Natural killer cell (primary cell): ENCODE results near the gene CAGE1. TPM values are rescaled to one million over a fixed set of nuclear protein-coding genes. Genes with fewer than 3 reads are reported as not detected.

ENCODE experiments used
- ATAC-seq, 3 donors: fragments of 150-1000 bp in 2 of 3; fragments of 200-7000 bp in 1 of 3; cut with Tn5 transposase; 1 replicate in 1 of 3; 2 replicates in 2 of 3; pipeline ENCODE4 v1.10.0; 2021; ENCODE audit warnings: mild to moderate bottlenecking in 2 of 3, moderate library complexity in 2 of 3
- DNase-seq, 2 donors: peaks; one replicate each; pipeline versions ENCODE4 v3.0.0 to v3.0.0-alpha.2; 2013 to 2021; ENCODE audit warnings: mixed read lengths in 1 of 2
- H3K27ac ChIP-seq: one replicate; pipeline ENCODE4 v1.5.1; 2013; ENCODE audit warnings: mild to moderate bottlenecking, low read length
- H3K27me3 ChIP-seq: one replicate; pipeline ENCODE4 v1.6.1; 2013; ENCODE audit warnings: low read length; ENCODE audit not compliant: control insufficient read depth, insufficient read depth
- H3K36me3 ChIP-seq: one replicate; pipeline ENCODE4 v1.6.1; 2013; ENCODE audit warnings: low read length; ENCODE audit not compliant: control insufficient read depth, insufficient read depth
- H3K4me1 ChIP-seq: one replicate; pipeline ENCODE4 v1.6.1; 2013; ENCODE audit warnings: low read length; ENCODE audit not compliant: control insufficient read depth, insufficient read depth
- H3K4me3 ChIP-seq: one replicate; pipeline ENCODE4 v1.5.1; 2013; ENCODE audit warnings: low read length
- H3K9me3 ChIP-seq: one replicate; pipeline ENCODE4 v1.6.1; 2013; ENCODE audit warnings: low read length; ENCODE audit not compliant: control insufficient read depth, insufficient read depth
- H3K27ac Mint-ChIP-seq, 2 donors: one replicate each; pipeline ENCODE4 v1.8.0; 2022; ENCODE audit warnings: mild to moderate bottlenecking in 2 of 2, mixed read lengths in 2 of 2, moderate library complexity in 1 of 2
- H3K27me3 Mint-ChIP-seq, 2 donors: one replicate each; pipeline ENCODE4 v1.8.0; 2022; ENCODE audit warnings: low read depth in 2 of 2, mixed read lengths in 2 of 2
- H3K36me3 Mint-ChIP-seq: one replicate; pipeline ENCODE4 v1.8.0; 2022; ENCODE audit warnings: mixed read lengths
- H3K4me1 Mint-ChIP-seq, 2 donors: one replicate each; pipeline ENCODE4 v1.8.0; 2022; ENCODE audit warnings: mixed read lengths in 2 of 2
- H3K4me3 Mint-ChIP-seq: one replicate; pipeline ENCODE4 v1.8.0; 2022; ENCODE audit warnings: mild to moderate bottlenecking, moderate library complexity, mixed read lengths
- H3K9me3 Mint-ChIP-seq, 2 donors: one replicate each; pipeline ENCODE4 v1.8.0; 2022; ENCODE audit warnings: mixed read lengths in 2 of 2
- CTCF ChIP-seq: fragments of 200-600 bp; IDR thresholded peaks from one replicate; pipeline ENCODE4 v1.8.0; 2022; ENCODE audit warnings: antibody characterized with exemption
- WGBS: methylation state at CpG from one replicate; pipeline ENCODE4 v1.1.7; 2013; ENCODE audit warnings: missing lambda C conversion rate; ENCODE audit not compliant: insufficient coverage; 5-methylcytosine and 5-hydroxymethylcytosine counted together
- intact Hi-C: fragments of 100-400 bp; cut with micrococcal nuclease; formaldehyde crosslinking; loops from one replicate; pipeline ENCODE4 v1.14.2; 2022
- total RNA-seq, 4 donors: library from RNA; stranded (reverse); fragments of 120-200 nt in 1 of 4; gene quantifications; one replicate each; pipeline versions ENCODE4 v1.2.3 to v1.2.4, GENCODE V29; 2013 to 2022

The CAGE1 gene
- total RNA-seq, 3 donors from 2014 or later (not counting 1 experiment from before 2014, with no cell fraction given) = 0.70 to 1.3 (median 1.1) TPM

- Histone ChIP-seq H3K27me3 (no peaks in the 10 kb centered on the region), H3K27ac (no peak overlapping the region), H3K9me3 (no peaks in the 10 kb centered on the region), H3K4me3 (no peak overlapping the region), H3K36me3 (no peaks in the 10 kb centered on the region), H3K4me1 (no peaks in the 10 kb centered on the region)
- no peak for TF ChIP-seq CTCF
- H3K4me1 Mint-ChIP-seq = peaks cover 7 to 8% of the 10 kb centered on the region in 2 donors
- intact Hi-C loops = no loop called here
- H3K36me3 Mint-ChIP-seq = no peaks in the 10 kb centered on the region
- peaks cover 0 to 24% of the 10 kb centered on the region in 2 donors for H3K27me3 Mint-ChIP-seq
- H3K27ac Mint-ChIP-seq = no peak overlapping the region
- no peak overlapping the region for H3K4me3 Mint-ChIP-seq
- WGBS = no CpG with 5 or more reads among the region's 1 CpG
- ATAC-seq (no peak), DNase-seq (no peak)
- no peaks in the 10 kb centered on the region for H3K9me3 Mint-ChIP-seq
Measured at GRCh38 chr6:7434672-7435071, 45.1 kb upstream of the CAGE1 start.

GRCh38 chr6:7433121-7433617 is 43.6 kb upstream of the CAGE1 start:
- no peaks in the 10 kb centered on the region for H3K9me3 ChIP-seq
- Mint-ChIP-seq H3K4me3 (no peak overlapping the region), H3K36me3 (no peaks in the 10 kb centered on the region), H3K27ac (no peak overlapping the region), H3K4me1 (no peaks in the 10 kb centered on the region), H3K9me3 (no peaks in the 10 kb centered on the region), H3K27me3 (peaks cover 0 to 24% of the 10 kb centered on the region in 2 donors)
- no peak for TF ChIP-seq CTCF
- WGBS = 92% methylated on average over 5 of the region's 5 CpGs
- no peak overlapping the region for H3K4me3 ChIP-seq
- intact Hi-C loops = no loop called here
- H3K27ac ChIP-seq = no peak overlapping the region
- no peaks in the 10 kb centered on the region for H3K4me1 ChIP-seq
- no peaks in the 10 kb centered on the region for H3K27me3 ChIP-seq
- H3K36me3 ChIP-seq = no peaks in the 10 kb centered on the region
- ATAC-seq (no peak), DNase-seq (no peak)

DNA sequence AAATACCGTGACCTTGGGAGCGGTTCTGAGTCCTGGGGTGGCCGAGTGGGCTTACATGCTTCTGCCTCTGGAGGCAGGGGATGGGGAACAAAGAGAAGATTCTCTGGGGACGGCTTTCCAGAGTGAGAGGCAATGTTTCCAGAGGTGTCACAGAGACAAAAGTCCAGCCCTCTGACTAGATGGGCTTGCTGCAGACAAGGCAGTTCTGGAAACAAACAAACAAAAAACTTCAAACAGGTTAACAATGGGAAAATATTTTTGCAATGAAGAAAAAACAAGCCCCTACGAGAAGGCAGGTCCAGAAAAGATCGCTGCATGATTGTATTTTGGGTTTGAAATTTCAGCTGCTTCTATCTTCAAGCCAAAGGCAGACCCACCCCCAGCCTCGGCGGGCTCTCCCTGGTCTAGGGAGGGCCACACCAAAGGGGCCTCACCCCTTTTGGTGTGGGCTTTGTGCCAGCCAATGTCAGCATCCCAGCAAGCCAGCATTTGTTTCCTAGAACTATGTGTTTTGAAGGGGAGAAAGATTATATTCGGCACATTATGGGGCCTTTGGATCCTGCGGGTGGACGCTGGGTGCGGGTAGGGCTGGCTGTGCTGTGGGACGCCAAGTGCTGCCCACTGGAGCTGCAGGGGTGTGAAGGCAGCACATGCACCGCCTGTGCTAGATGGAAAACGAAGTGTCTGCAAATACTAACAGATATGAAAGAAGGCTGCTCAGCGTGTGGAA is 43.0 kb upstream of the CAGE1 start:
- no peak for TF ChIP-seq CTCF
- Mint-ChIP-seq H3K27me3 (peaks cover 0 to 24% of the 10 kb centered on the region in 2 donors), H3K27ac (no peak overlapping the region), H3K4me1 (no peaks in the 10 kb centered on the region), H3K36me3 (no peaks in the 10 kb centered on the region), H3K4me3 (no peak overlapping the region), H3K9me3 (no peaks in the 10 kb centered on the region)
- Histone ChIP-seq H3K27me3 (no peaks in the 10 kb centered on the region), H3K9me3 (no peaks in the 10 kb centered on the region), H3K4me3 (no peak overlapping the region), H3K27ac (no peak overlapping the region), H3K4me1 (no peaks in the 10 kb centered on the region), H3K36me3 (no peaks in the 10 kb centered on the region)
- ATAC-seq = no peak
- 93% methylated on average over 16 of the region's 16 CpGs for WGBS
- no peak for DNase-seq
- intact Hi-C loops = no loop called here
